GM18858 (cell line): ENCODE measurements around the gene HIPK2.

Experiments
- ATAC-seq: cut with Tn5 transposase; IDR thresholded peaks from one replicate; pipeline ENCODE4 v1.9.1; 2021; ENCODE audit not compliant: unreplicated experiment

HIPK2 gene

GRCh38 chr7:139753081-139753692 lies 24.6 kb downstream of the HIPK2 start:
- ATAC-seq, result no peak

DNA sequence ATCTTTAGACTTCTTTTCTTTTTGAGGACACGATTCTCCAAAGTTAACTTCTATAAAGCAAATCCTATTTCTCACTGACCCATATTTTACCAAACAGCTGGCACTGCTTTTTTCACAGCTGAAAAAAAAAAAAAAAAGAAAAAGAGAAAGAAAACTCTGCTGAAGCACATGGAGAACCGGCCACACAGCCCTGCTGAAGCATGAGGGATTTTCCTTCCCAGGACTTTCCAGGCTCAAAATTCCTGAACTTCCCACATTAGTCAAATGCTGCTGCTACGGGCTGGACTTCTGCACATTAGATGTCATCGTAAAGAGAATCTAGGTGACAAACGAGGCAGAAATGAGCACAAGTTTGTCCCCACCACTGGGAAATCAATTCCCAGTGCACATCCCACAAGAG lies 25.2 kb downstream of the HIPK2 start:
- no peak for ATAC-seq

DNA sequence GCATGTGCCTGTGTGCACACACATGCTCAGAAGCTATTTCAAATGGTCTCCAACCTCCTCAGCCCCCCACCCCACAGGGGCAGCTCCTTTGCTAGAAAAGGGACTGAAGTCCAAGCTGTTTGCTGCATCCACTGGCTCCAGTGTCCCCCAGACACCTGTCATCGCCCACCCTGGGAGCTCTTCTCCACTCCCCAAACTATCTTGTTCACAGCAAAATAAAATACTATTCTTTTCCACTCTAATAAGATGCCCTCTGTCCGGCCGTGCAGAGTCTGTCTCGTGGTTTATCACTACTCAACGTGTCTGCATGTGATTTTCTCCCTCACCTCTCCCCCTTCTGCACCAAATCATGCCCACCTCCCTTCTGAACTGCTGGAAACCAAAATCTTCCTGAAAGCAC lies 25.6 kb downstream of the HIPK2 start:
- no peak for ATAC-seq

DNA sequence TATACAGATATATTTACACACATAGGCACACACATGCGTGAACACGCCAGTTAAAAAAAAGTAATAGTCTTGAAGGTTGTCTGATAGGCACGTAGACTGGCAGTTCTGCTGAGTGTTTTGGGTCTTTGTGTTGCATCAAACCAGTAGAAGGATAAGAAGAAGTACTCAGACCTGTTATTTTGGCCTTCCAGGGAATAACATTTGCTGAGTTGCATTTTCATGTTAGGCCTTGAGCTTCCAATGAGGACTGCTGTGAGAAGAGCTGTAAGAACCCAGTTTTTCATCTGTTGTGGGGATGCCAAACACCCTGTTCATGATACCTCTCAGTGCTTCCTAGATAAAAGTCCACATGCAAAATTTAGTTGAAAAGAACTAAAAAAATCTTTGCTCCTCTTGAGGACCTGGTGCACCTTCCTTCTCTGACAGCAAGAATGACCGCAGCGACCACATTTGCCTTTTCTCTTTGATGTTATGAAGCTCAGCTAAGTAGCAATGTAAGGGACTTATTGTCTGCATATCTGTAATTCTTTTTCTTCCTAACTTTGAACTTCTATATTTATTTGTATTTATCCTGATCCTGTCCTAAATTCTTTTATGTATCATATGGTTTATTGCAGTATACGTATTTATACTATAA lies 27.2 kb downstream of the HIPK2 start:
- no peak for ATAC-seq

DNA sequence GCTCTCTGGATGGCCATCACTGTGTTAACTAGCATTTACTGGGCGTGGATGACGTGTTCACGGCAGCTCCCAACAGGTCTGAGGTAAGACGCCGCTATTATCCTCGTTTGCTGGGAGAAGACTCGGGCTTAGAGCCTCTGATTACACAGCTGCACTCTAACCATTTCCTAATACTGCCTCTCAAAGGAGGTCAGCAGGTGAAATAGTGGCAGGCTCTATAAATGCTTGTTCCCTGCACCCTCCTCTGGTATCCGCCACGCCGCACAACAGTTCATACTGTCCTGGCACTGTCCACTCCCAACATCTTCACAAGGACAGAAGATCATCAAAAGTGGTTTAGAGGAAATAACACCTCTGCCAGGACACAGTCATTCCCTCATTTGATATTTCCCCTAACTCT lies 28.3 kb downstream of the HIPK2 start:
- no peak for ATAC-seq

GRCh38 chr7:139748941-139749340 lies 28.9 kb downstream of the HIPK2 start:
- ATAC-seq, result no peak

DNA sequence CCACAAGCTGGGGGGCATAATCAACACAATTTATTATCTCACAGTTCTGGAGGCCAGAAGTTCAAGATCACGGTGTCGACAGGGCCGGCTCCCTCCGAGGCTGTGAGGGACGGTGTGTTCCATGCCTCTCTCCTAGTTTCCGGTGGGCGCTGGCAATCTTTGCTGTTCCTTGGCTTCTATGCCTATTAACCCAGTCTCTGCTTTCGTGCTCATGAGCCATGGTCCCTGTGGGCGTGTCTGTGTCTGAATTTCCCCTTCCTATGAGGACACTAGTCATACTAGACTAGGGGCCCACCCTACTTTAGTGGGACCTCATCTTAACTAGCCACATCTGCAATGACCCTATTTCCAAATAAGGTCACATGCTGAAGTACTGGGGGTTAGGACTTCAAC lies 29.4 kb downstream of the HIPK2 start:
- no peak for ATAC-seq

- ATAC-seq, result no peak
These were observed 30.0 kb downstream of the HIPK2 start for GRCh38 chr7:139747662-139748372.

GRCh38 chr7:139746652-139747051 lies 31.1 kb downstream of the HIPK2 start:
- ATAC-seq, result no peak

DNA sequence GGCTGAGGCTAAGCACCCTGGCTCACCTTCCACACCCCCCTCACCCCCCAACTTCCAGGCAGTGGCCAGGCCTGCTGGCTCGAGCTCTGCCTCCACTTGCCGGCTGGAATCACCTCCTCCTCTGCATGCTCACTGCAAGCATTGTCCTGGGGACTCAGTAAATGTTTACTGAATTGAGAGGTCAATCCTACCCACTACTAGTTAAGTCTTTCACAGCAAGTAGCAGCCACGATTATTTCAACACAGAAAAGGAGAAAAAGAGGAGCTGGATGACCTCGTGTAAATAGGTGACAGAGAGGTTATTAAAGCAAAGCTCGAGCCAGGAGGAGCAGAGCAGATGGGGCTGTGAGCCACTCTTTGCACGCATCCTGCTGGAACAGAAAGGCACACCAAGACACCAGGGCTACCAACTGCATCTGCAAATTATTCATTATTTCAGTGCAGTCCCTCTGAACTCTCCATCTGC lies 32.1 kb downstream of the HIPK2 start:
- ATAC-seq, result no peak

GRCh38 chr7:139744768-139745677 lies 32.8 kb downstream of the HIPK2 start:
- no peak for ATAC-seq

GRCh38 chr7:139743967-139744767 lies 33.6 kb downstream of the HIPK2 start:
- ATAC-seq, result no peak

GRCh38 chr7:139743267-139743966 lies 34.4 kb downstream of the HIPK2 start:
- no peak for ATAC-seq

DNA sequence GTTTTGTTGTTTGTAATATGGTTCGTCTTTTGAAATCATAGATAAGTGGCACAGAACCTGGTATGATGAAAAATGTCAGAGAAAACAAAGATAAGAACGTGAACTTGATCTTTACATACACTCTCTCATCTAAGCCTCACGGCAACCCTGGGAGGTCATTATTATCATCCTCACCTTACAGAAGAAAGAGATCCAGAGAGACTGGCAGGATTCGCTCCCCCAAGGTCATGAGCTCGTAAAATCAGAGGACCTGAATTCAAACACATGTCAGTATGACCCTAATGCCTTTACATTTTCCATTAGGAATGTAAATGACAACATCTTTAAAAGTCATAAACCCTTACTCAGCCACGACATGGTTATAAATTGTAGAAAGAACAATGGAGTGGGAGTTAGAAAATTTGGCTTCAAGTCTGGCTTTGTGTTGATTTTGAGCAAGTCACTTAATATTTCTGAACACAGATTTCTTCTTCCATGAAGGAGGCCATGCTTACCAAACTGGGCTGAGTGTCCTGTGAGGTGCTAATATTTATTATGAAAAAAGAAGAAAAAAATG lies 35.9 kb downstream of the HIPK2 start:
- no peak for ATAC-seq

DNA sequence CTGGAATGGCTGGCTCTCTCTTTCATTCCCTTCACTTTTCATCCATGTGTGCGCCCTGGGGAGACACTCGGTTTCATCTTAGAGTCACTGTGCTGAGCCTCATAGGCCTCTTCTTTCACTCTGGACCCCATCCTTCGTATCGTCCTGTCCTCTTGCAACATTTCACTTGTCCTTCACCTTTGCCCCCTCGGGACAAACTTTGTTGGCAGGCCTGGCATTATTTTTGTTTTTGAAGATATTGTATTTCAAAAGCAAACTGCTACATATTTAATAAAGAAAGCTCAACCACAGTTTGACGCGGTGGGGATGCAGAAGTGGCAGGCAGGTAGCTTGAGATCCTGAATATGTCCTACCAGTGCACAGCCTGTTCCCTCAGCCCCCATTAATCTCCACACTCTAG lies 36.6 kb downstream of the HIPK2 start:
- ATAC-seq, result no peak

DNA sequence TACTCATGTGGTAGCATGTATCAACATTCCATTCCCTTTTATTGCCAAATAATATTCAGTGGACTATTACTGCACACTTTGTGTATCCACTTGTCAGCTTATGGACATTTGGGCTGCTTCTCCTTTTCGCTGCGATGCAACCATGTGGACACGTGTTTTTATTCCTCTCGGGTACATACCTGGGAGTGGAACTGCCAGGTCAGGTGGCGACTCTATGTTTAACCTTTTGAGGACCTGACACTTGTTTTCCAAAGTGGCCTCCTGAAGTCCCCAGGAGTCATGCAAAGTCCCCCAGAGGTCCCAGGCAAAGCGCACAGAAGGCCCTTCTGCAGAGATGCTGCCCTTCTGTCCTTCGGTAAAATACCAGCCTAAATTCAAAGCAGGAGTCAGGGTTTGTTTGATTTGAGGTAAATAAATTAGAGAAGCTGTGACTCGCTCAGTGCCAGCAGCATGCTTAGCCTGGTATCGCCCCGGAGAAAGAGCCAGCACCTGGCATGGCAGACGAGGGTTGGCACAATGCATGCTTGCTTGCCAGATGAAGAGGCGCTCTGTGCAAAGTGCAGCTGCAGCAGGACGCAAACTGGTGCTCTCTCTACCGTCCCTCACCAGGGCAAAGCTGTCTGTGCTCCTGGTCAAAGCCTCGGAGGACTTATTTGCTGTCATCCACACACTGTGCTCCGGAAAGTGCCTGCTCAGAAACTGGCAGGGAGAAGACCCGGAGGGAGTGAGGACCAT lies 37.8 kb downstream of the HIPK2 start:
- no peak for ATAC-seq

DNA sequence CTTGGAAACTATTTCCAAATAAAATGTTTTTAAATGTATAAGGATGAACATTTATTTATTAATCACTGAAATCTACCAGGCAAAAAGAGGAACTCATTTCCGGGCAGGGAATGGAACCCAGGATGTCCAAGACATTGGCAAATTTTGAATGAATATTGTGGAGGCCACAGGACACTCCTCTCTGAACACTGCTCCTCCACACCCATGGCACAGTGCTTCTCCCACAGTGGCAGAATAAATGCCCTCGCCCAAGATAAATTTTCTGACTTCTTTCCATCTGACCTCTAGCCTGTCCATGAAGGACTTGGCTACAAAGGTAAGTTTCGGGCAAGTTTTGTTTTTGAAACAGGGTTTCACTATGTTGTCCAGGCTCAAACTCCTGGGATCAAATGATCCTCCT lies 39.0 kb downstream of the HIPK2 start:
- no peak for ATAC-seq

GRCh38 chr7:139738101-139738489 lies 39.7 kb downstream of the HIPK2 start:
- no peak for ATAC-seq
